ENCODE measurements around the gene PCOLCE2.
"Not testable (repeated sequence)": the region's sequence is repeated elsewhere in the genome, so short reads cannot be mapped to it uniquely, and the experiment has no call there.

Gene PCOLCE2

GRCh38 chr3:142875583-142876207 lies 13.2 kb downstream of the PCOLCE2 start:
- intact Hi-C loops (cut with DNase I): no loop called here
- DNase-seq: no peak

GRCh38 chr3:142875099-142875498 lies 13.8 kb downstream of the PCOLCE2 start:
- DNase-seq: no peak
- intact Hi-C loops (cut with DNase I): no loop called here

GRCh38 chr3:142868382-142868781 lies 20.5 kb downstream of the PCOLCE2 start:
- peak in 1 of 42 donors; percentile 8 for DNase-seq
- intact Hi-C loops (cut with DNase I): not testable (repeated sequence)

- DNase-seq: no peak
- intact Hi-C loops (cut with DNase I): no loop called here
Measured at GRCh38 chr3:142866841-142867631, 21.8 kb downstream of the PCOLCE2 start.

- intact Hi-C loops (cut with DNase I): no loop called here
- no peak for DNase-seq
Measured at GRCh38 chr3:142863930-142864920, 24.7 kb downstream of the PCOLCE2 start.

GRCh38 chr3:142863010-142863817 lies 25.7 kb downstream of the PCOLCE2 start:
- no peak for DNase-seq
- intact Hi-C loops (cut with DNase I): no loop called here

GRCh38 chr3:142861926-142862325 lies 27.0 kb downstream of the PCOLCE2 start:
- intact Hi-C loops (cut with DNase I): no loop called here
- DNase-seq: no peak

GRCh38 chr3:142858043-142858442 lies 30.8 kb downstream of the PCOLCE2 start:
- no peak for DNase-seq
- intact Hi-C loops (cut with DNase I): no loop called here

GRCh38 chr3:142857056-142857455 lies 31.8 kb downstream of the PCOLCE2 start:
- DNase-seq: peak in 6 of 42 donors; percentile 5 to 24 (median 7)
- intact Hi-C loops (cut with DNase I): no loop called here

GRCh38 chr3:142853270-142854168 lies 35.4 kb downstream of the PCOLCE2 start:
- DNase-seq: peak in 1 of 42 donors; percentile 41
- intact Hi-C loops (cut with DNase I): no loop called here

- no peak for DNase-seq
- intact Hi-C loops (cut with DNase I): no loop called here
Measured at GRCh38 chr3:142852009-142852408, 36.9 kb downstream of the PCOLCE2 start.

- no peak for DNase-seq
- intact Hi-C loops (cut with DNase I): no loop called here
Measured at GRCh38 chr3:142850395-142851023, 38.4 kb downstream of the PCOLCE2 start.

GRCh38 chr3:142849148-142849547 lies 39.7 kb downstream of the PCOLCE2 start:
- no peak for DNase-seq
- intact Hi-C loops (cut with DNase I): no loop called here

GRCh38 chr3:142846779-142847577 lies 41.9 kb downstream of the PCOLCE2 start:
- intact Hi-C loops (cut with DNase I): no loop called here

GRCh38 chr3:142844339-142844977 lies 44.4 kb downstream of the PCOLCE2 start:
- intact Hi-C loops (cut with DNase I): no loop called here
- DNase-seq: peak in 2 of 42 donors; percentile 11 to 18

More at GRCh38 chr3:142846779-142847577, 41.9 kb downstream of the PCOLCE2 start:
- no peak for DNase-seq

- DNase-seq: no peak
- intact Hi-C loops (cut with DNase I): no loop called here
Measured at GRCh38 chr3:142839831-142840230, 49.1 kb downstream of the PCOLCE2 start.
